HepG2 (cell line): Measurements from ENCODE around the gene S100A10. TPM values are rescaled to one million over a fixed set of nuclear protein-coding genes. Genes with fewer than 3 reads are reported as not detected.
A peak's percentile ranks its signal among the peaks of the same experiment; 100 is the strongest.

Source experiments
- ELF4 ChIP-seq: sonication (generic); formaldehyde crosslinking; IDR thresholded peaks from 2 replicates; pipeline ENCODE4 v1.5.0; 2020; ENCODE audit warnings: missing genetic modification reagents, mild to moderate bottlenecking, moderate library complexity, borderline replicate concordance
- GABPA ChIP-seq, 2 experiments: IDR thresholded peaks; 2 replicates each; pipeline ENCODE4 v1.6.1; 2011 to 2016; ENCODE audit warnings: low read depth in 2 of 2, low read length in 1 of 2, missing biosample characterization in 1 of 2, missing genetic modification characterization in 1 of 2
- NCOA5 ChIP-seq: sonication (generic); formaldehyde crosslinking; IDR thresholded peaks from 2 replicates; pipeline ENCODE4 v1.4.0; 2020; ENCODE audit warnings: missing genetic modification reagents
- NFKBIZ ChIP-seq: IDR thresholded peaks from 2 replicates; pipeline ENCODE4 v1.6.1; 2018; ENCODE audit warnings: missing genetic modification reagents, missing compliant biosample characterization
- RCOR2 ChIP-seq: IDR thresholded peaks from 2 replicates; pipeline ENCODE4 v1.6.1; 2016; ENCODE audit warnings: missing biosample characterization, missing genetic modification reagents
- REXO4 ChIP-seq: sonication (generic); formaldehyde crosslinking; IDR thresholded peaks from 2 replicates; pipeline ENCODE4 v1.8.0; 2022; ENCODE audit warnings: missing genetic modification reagents, mild to moderate bottlenecking, borderline replicate concordance
- ZNF101 ChIP-seq: sonication (generic); formaldehyde crosslinking; IDR thresholded peaks from 2 replicates; pipeline ENCODE4 v1.4.0; 2020; ENCODE audit warnings: mild to moderate bottlenecking, low read depth, missing genetic modification reagents, borderline replicate concordance
- ZNF263 ChIP-seq: sonication (generic); formaldehyde crosslinking; IDR thresholded peaks from 2 replicates; pipeline ENCODE4 v1.4.0; 2020; ENCODE audit warnings: missing genetic modification reagents
- ZNF737 ChIP-seq: sonication (generic); formaldehyde crosslinking; IDR thresholded peaks from 2 replicates; pipeline ENCODE4 v1.5.0; 2020; ENCODE audit warnings: missing genetic modification reagents, mild to moderate bottlenecking, borderline replicate concordance
- polyA plus RNA-seq, 8 experiments: library from polyadenylated mRNA; depleted of rRNA in 3 of 8; stranded (reverse) in 7 of 8; unstranded in 1 of 8; fragments of >200 nt; fragmentation: Illumina TruSeq in 4 of 8; extraction: Trizol in 4 of 8; gene quantifications; 2 replicates each; pipeline versions ENCODE4 v1.2.1 to v1.2.3, GENCODE V29; 2011 to 2016; ENCODE audit warnings: low read depth in 4 of 8, missing spikeins in 1 of 8, mixed read lengths in 1 of 8; ENCODE audit not compliant: insufficient read depth in 1 of 8
- total RNA-seq, 5 experiments: library from RNA; depleted of rRNA; stranded (reverse); fragments of >200 nt; fragmentation: Illumina TruSeq; extraction: Trizol; gene quantifications; 2 replicates each; pipeline ENCODE4 v1.2.3, GENCODE V29; 2016; ENCODE audit warnings: low read depth in 1 of 5
- TF ChIP-seq, protein P1 (sequence below): sonication (generic); formaldehyde crosslinking; conservative IDR thresholded peaks from 2 replicates; pipeline ENCODE4 v1.8.1; 2023; ENCODE audit warnings: missing genetic modification reagents
- TF ChIP-seq, protein P2 (sequence below): sonication (generic); formaldehyde crosslinking; IDR thresholded peaks from 2 replicates; pipeline ENCODE4 v1.4.0; 2020; ENCODE audit warnings: missing genetic modification reagents
- TF ChIP-seq, protein P3 (sequence below): sonication (generic); formaldehyde crosslinking; IDR thresholded peaks from 2 replicates; pipeline ENCODE4 v1.8.1; 2023; ENCODE audit warnings: mild to moderate bottlenecking, inconsistent platforms, moderate library complexity, missing genetic modification reagents, borderline replicate concordance
- TF ChIP-seq, protein P4 (sequence below): sonication (generic); formaldehyde crosslinking; IDR thresholded peaks from 2 replicates; pipeline ENCODE4 v1.5.1; 2020; ENCODE audit warnings: mild to moderate bottlenecking, moderate library complexity, missing genetic modification reagents
- TF ChIP-seq, protein P5 (sequence below): sonication (generic); formaldehyde crosslinking; IDR thresholded peaks from 2 replicates; pipeline ENCODE4 v1.4.0; 2020; ENCODE audit warnings: missing genetic modification reagents

Gene S100A10
- total and polyA plus RNA-seq, 2 of the 13 experiments (the other 11 are each of a cell fraction or from before 2014, with no cell fraction given) = 16.8 to 28.7 TPM

DNA sequence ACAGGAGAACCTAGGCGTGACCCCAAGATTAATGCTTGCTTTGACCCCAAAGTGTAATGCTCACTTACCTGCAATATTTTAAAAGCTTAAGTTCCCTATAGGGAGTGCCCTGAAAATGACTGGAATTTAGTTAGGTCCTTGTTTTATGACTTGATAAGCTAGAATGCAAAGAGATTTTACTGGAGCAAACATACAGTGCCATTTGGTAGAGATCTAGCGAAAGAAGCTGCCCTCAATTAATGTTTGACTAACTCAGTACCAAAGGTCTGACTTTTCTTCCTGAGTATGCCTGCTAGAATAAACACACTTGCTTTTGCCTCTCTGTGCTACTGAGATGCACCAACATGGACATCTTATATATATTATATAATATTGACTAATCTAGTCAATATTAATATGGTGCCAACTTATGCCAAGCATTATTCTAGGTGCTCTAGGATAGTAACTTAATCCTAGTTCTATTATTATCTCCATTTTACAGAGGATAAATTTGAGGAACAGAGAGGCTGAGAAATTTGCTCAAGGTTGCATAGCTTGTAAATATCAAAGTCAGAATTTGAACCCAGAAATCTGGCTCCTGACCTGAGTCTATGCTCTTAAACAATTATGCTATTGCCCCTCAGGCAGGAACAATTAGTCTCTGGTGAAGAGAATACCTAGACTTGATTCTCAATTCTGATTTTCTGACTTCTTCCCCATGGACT lies 18.2 kb downstream of the S100A10 start (continued):
- TF ChIP-seq, protein P1, sequence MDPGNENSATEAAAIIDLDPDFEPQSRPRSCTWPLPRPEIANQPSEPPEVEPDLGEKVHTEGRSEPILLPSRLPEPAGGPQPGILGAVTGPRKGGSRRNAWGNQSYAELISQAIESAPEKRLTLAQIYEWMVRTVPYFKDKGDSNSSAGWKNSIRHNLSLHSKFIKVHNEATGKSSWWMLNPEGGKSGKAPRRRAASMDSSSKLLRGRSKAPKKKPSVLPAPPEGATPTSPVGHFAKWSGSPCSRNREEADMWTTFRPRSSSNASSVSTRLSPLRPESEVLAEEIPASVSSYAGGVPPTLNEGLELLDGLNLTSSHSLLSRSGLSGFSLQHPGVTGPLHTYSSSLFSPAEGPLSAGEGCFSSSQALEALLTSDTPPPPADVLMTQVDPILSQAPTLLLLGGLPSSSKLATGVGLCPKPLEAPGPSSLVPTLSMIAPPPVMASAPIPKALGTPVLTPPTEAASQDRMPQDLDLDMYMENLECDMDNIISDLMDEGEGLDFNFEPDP (CRISPR knock-in tag) = no peak
- TF ChIP-seq ZNF101 (CRISPR knock-in tag) = no peak
- TF ChIP-seq NFKBIZ (CRISPR knock-in tag) = no peak
- TF ChIP-seq ZNF737 = no peak
- no peak for TF ChIP-seq ZNF263
- TF ChIP-seq, protein P2, sequence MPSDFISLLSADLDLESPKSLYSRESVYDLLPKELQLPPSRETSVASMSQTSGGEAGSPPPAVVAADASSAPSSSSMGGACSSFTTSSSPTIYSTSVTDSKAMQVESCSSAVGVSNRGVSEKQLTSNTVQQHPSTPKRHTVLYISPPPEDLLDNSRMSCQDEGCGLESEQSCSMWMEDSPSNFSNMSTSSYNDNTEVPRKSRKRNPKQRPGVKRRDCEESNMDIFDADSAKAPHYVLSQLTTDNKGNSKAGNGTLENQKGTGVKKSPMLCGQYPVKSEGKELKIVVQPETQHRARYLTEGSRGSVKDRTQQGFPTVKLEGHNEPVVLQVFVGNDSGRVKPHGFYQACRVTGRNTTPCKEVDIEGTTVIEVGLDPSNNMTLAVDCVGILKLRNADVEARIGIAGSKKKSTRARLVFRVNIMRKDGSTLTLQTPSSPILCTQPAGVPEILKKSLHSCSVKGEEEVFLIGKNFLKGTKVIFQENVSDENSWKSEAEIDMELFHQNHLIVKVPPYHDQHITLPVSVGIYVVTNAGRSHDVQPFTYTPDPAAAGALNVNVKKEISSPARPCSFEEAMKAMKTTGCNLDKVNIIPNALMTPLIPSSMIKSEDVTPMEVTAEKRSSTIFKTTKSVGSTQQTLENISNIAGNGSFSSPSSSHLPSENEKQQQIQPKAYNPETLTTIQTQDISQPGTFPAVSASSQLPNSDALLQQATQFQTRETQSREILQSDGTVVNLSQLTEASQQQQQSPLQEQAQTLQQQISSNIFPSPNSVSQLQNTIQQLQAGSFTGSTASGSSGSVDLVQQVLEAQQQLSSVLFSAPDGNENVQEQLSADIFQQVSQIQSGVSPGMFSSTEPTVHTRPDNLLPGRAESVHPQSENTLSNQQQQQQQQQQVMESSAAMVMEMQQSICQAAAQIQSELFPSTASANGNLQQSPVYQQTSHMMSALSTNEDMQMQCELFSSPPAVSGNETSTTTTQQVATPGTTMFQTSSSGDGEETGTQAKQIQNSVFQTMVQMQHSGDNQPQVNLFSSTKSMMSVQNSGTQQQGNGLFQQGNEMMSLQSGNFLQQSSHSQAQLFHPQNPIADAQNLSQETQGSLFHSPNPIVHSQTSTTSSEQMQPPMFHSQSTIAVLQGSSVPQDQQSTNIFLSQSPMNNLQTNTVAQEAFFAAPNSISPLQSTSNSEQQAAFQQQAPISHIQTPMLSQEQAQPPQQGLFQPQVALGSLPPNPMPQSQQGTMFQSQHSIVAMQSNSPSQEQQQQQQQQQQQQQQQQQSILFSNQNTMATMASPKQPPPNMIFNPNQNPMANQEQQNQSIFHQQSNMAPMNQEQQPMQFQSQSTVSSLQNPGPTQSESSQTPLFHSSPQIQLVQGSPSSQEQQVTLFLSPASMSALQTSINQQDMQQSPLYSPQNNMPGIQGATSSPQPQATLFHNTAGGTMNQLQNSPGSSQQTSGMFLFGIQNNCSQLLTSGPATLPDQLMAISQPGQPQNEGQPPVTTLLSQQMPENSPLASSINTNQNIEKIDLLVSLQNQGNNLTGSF = no peak
- TF ChIP-seq REXO4 (CRISPR knock-in tag) = no peak
- no peak for TF ChIP-seq GABPA (IDR thresholded peaks at IDR 0.05; ENCODE audit: low read depth, low read length)
- TF ChIP-seq GABPA (CRISPR knock-in tag; IDR thresholded peaks at IDR 0.05; ENCODE audit: low read depth) = no peak
- TF ChIP-seq, protein P3, sequence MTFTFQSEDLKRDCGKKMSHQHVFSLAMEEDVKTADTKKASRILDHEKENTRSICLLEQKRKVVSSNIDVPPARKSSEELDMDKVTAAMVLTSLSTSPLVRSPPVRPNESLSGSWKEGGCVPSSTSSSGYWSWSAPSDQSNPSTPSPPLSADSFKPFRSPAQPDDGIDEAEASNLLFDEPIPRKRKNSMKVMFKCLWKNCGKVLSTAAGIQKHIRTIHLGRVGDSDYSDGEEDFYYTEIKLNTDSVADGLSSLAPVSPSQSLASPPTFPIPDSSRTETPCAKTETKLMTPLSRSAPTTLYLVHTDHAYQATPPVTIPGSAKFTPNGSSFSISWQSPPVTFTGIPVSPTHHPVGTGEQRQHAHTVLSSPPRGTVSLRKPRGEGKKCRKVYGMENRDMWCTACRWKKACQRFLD = no peak
- 0 out of 2 replicates have a peak, but pooled peaks have one; percentile 73 for TF ChIP-seq RCOR2 (CRISPR knock-in tag)
- TF ChIP-seq, protein P4, sequence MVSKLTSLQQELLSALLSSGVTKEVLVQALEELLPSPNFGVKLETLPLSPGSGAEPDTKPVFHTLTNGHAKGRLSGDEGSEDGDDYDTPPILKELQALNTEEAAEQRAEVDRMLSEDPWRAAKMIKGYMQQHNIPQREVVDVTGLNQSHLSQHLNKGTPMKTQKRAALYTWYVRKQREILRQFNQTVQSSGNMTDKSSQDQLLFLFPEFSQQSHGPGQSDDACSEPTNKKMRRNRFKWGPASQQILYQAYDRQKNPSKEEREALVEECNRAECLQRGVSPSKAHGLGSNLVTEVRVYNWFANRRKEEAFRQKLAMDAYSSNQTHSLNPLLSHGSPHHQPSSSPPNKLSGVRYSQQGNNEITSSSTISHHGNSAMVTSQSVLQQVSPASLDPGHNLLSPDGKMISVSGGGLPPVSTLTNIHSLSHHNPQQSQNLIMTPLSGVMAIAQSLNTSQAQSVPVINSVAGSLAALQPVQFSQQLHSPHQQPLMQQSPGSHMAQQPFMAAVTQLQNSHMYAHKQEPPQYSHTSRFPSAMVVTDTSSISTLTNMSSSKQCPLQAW (CRISPR knock-in tag) = no peak
- TF ChIP-seq, protein P5, sequence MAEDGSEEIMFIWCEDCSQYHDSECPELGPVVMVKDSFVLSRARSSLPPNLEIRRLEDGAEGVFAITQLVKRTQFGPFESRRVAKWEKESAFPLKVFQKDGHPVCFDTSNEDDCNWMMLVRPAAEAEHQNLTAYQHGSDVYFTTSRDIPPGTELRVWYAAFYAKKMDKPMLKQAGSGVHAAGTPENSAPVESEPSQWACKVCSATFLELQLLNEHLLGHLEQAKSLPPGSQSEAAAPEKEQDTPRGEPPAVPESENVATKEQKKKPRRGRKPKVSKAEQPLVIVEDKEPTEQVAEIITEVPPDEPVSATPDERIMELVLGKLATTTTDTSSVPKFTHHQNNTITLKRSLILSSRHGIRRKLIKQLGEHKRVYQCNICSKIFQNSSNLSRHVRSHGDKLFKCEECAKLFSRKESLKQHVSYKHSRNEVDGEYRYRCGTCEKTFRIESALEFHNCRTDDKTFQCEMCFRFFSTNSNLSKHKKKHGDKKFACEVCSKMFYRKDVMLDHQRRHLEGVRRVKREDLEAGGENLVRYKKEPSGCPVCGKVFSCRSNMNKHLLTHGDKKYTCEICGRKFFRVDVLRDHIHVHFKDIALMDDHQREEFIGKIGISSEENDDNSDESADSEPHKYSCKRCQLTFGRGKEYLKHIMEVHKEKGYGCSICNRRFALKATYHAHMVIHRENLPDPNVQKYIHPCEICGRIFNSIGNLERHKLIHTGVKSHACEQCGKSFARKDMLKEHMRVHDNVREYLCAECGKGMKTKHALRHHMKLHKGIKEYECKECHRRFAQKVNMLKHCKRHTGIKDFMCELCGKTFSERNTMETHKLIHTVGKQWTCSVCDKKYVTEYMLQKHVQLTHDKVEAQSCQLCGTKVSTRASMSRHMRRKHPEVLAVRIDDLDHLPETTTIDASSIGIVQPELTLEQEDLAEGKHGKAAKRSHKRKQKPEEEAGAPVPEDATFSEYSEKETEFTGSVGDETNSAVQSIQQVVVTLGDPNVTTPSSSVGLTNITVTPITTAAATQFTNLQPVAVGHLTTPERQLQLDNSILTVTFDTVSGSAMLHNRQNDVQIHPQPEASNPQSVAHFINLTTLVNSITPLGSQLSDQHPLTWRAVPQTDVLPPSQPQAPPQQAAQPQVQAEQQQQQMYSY (CRISPR knock-in tag) = no peak
- no peak for TF ChIP-seq NCOA5 (CRISPR knock-in tag)
- no peak for TF ChIP-seq ELF4 (CRISPR knock-in tag)
